GM10248 (cell line): ENCODE results near the gene EFCAB11.
"Not testable (repeated sequence)": the region's sequence is repeated elsewhere in the genome, so short reads cannot be mapped to it uniquely, and the experiment has no call there.

Source experiments
- CTCF ChIA-PET: fragments of 300-600 bp; sonication (Branson Sonifier 250); formaldehyde crosslinking; extraction: SDS; loops from one replicate; lab custom pipeline; 2021; ENCODE audit warnings: antibody characterized with exemption; lab: Yijun Ruan, JAX
- POLR2A ChIA-PET: fragments of 350-650 bp; sonication (Branson Sonifier 250); formaldehyde crosslinking; extraction: SDS; loops from one replicate; lab custom pipeline; 2020; ENCODE audit warnings: antibody characterized with exemption; lab: Yijun Ruan, JAX
- DNase-seq: peaks from one replicate; pipeline ENCODE4 v3.0.0; 2012; ENCODE audit errors: extremely low spot score
- TF ChIP-seq, protein P1 (sequence below): IDR thresholded peaks from 2 replicates; pipeline ENCODE4 v1.5.1; 2012; ENCODE audit warnings: mild to moderate bottlenecking, low read depth; ENCODE audit errors: extremely low read depth, missing control alignments, control extremely low read depth

EFCAB11 gene

DNA sequence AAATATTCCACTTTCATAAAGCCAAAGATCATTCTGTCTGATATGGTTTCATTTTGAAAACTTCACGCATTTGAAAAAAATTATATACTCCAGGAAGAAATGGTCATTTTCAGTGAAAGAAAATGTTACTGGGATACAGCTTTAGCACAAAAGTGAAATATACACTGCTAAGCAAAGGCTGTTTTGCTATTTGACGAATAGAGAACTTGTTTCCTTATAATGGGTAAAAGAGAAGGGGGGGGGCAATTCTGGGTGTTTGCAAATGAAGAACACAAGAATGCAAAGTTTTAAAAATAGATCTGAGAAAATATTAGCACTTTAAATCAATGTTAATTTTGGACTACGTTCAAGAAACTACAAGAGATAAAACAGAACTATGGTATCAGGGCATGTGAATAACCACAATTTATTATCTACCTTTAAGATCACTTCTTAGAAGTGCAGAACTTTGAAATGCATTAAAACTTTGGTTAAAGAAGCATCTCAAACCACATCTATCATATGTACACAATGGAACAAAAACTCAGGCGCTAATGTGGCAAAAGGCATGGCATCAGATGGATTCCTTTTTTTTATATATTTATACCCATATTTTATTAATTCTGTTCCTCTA is 51.1 kb downstream of the EFCAB11 start:
- no peak for DNase-seq
- ChIA-PET CTCF (interaction anchor here (0.9 kb wide), 1 partner anchor 49 kb away, joined by 4 read pairs; no protein-coding TSS in a partner anchor), POLR2A (no interaction called here)
- TF ChIP-seq, protein P1, sequence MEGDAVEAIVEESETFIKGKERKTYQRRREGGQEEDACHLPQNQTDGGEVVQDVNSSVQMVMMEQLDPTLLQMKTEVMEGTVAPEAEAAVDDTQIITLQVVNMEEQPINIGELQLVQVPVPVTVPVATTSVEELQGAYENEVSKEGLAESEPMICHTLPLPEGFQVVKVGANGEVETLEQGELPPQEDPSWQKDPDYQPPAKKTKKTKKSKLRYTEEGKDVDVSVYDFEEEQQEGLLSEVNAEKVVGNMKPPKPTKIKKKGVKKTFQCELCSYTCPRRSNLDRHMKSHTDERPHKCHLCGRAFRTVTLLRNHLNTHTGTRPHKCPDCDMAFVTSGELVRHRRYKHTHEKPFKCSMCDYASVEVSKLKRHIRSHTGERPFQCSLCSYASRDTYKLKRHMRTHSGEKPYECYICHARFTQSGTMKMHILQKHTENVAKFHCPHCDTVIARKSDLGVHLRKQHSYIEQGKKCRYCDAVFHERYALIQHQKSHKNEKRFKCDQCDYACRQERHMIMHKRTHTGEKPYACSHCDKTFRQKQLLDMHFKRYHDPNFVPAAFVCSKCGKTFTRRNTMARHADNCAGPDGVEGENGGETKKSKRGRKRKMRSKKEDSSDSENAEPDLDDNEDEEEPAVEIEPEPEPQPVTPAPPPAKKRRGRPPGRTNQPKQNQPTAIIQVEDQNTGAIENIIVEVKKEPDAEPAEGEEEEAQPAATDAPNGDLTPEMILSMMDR: no peak

GRCh38 chr14:89902881-89903280 is 51.6 kb downstream of the EFCAB11 start:
- DNase-seq: no peak
- TF ChIP-seq, protein P1: no peak
- CTCF ChIA-PET: interaction anchor here (0.9 kb wide), 1 partner anchor 49 kb away, joined by 4 read pairs; no protein-coding TSS in a partner anchor
- POLR2A ChIA-PET: no interaction called here

DNA sequence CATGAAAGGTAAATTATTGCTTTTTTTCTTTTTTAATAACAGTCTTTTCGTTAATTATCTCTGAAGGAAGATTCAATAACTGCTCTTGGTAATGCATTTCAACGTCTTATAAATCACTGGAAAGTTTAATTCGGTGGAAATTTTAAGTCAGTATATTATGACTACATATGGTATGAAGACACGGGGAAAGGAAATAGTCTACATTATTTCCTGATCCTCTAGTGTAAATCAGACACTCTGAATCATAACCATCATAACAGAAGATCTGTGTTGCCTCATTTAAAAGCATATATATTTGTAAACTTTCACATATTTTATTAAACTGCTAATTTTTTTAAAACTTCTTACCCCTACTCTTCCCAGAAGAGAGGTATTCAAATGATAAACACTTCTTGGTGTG is 53.7 kb downstream of the EFCAB11 start:
- ChIA-PET POLR2A (no interaction called here), CTCF (interaction anchor here (1.2 to 1.5 kb wide), 5 partner anchors 8 to 336 kb away, joined by 3 to 5 read pairs (median 4); no protein-coding TSS in a partner anchor)
- TF ChIP-seq, protein P1: no peak
- no peak for DNase-seq

DNA sequence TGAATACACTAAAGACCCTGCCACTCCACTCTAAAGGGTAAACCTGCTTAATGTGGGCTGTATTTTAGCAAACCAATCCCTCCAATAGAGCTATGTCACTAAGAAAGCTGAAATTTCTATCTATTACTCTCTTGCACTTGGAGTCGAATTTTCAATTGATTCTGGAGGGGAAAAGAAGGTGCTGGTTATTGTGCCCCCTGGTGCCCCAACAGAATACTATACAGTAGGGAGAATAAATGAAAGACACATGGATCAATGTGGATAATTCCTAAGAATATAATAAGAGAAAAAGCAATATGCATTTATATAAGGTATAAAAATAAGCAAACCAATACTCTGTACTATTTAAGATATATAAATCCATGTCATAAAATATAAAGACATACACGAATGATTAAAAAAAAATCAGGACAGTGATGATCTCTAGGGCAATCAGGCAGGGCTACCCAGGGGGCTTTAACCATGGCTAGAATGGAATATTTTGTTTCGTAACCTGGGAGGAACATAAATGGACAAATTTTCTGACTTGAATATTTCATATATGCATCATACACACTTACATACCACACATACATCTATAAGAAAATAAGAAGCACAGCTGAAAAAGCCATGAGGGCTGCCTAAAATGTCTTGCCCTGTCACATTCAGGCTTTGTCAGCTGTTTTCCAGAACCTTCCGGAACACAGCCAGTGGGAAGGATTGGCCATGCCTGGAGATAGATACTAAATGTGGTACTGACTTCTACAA is 54.4 kb downstream of the EFCAB11 start:
- TF ChIP-seq, protein P1: peak; percentile 28
- ChIA-PET CTCF (interaction anchor here (1.2 to 1.5 kb wide), 6 partner anchors 9 to 335 kb away, joined by 3 to 5 read pairs (median 4); no protein-coding TSS in a partner anchor), POLR2A (no interaction called here)
- DNase-seq: peak; percentile 17

- no peak for DNase-seq
- ChIA-PET POLR2A (no interaction called here), CTCF (interaction anchor here (1.2 to 1.5 kb wide), 4 partner anchors 10 to 334 kb away, joined by 4 to 5 read pairs (median 4); no protein-coding TSS in a partner anchor)
- TF ChIP-seq, protein P1: no peak
Observed at GRCh38 chr14:89899291-89899690, 55.2 kb downstream of the EFCAB11 start.

DNA sequence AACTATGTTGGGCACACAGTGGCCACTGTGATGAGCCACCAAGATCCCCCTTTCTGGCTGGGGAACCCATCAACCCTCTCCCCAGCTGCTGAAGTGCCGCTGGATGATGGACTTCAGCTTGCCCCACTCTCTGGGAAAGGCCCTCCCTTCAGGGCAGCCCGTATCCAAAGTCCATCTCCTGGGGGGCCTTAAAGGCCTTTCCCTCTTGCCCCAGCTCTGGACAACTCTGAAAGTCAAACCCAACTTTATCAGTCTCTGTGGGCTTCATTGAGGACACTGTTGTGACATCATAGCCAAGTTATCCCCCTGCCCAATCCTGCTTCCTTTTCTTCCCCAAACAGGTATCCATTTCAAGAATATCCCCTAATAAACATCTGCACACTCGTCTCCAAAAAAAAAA is 61.1 kb downstream of the EFCAB11 start:
- CTCF ChIA-PET, DNase-seq, POLR2A ChIA-PET: not testable (repeated sequence)

GRCh38 chr14:89892953-89893352 is 61.6 kb downstream of the EFCAB11 start:
- TF ChIP-seq, protein P1: no peak
- ChIA-PET CTCF (no interaction called here), POLR2A (no interaction called here)
- DNase-seq: no peak

- DNase-seq, CTCF ChIA-PET: not testable (repeated sequence)
Observed at GRCh38 chr14:89891721-89892120, 62.8 kb downstream of the EFCAB11 start.

More at GRCh38 chr14:89891721-89892120, 62.8 kb downstream of the EFCAB11 start:
- POLR2A ChIA-PET: not testable (repeated sequence)
